ENCODE measurements around the gene HNF1A.

DNA sequence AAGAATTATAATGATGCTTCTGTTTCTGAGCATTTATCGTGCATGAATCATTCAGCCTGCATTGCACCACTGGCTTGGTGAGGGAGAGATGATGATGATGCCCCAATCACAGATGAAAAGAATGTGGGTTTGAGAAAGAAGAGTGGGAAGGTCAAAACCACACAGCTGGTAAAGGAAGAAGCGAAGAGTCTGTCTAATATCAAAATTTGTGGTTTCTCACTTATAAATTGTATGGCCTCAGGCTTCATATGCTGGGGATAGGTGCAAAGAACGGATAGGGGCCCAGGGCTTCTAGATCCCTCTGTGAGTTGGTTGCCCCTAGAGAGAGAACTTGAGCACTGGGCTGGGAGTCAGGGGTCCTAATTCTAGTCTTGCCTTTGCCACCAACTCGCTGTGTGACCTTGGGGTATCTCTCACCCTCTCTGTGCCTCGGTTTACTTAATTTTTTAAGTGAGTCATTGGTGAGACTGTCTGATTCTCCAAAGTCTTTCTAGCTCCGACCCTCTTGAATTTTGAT, 58.5 kb downstream of the HNF1A start:
- TF ChIP-seq RCOR1 (IDR thresholded peaks at IDR 0.05; ENCODE audit: insufficient replicate concordance, low read length) (no peak), CEBPB (IDR thresholded peaks at IDR 0.05; ENCODE audit: low read depth, low read length) (peak; percentile 91), FOS (IDR thresholded peaks at IDR 0.05; ENCODE audit: low read depth, low read length) (peak; percentile 44; the same call in 1 of the 2 replicates), RFX5 (IDR thresholded peaks at IDR 0.05; ENCODE audit: low read depth, low read length) (no peak), POLR2A (IDR thresholded peaks at IDR 0.05; ENCODE audit: low read depth, low read length) (no peak), MAFK (IDR thresholded peaks at IDR 0.05; ENCODE audit: low read depth, low read length) (no peak), NFE2L2 (IDR thresholded peaks at IDR 0.05; ENCODE audit: low read depth, low read length) (no peak), MXI1 (IDR thresholded peaks at IDR 0.05; ENCODE audit: borderline replicate concordance, low read depth, low read length) (no peak), RAD21 (IDR thresholded peaks at IDR 0.05; ENCODE audit: low read length) (no peak), MAZ (IDR thresholded peaks at IDR 0.05; ENCODE audit: borderline replicate concordance, low read depth, low read length) (no peak)
- TF ChIP-seq, protein P1, sequence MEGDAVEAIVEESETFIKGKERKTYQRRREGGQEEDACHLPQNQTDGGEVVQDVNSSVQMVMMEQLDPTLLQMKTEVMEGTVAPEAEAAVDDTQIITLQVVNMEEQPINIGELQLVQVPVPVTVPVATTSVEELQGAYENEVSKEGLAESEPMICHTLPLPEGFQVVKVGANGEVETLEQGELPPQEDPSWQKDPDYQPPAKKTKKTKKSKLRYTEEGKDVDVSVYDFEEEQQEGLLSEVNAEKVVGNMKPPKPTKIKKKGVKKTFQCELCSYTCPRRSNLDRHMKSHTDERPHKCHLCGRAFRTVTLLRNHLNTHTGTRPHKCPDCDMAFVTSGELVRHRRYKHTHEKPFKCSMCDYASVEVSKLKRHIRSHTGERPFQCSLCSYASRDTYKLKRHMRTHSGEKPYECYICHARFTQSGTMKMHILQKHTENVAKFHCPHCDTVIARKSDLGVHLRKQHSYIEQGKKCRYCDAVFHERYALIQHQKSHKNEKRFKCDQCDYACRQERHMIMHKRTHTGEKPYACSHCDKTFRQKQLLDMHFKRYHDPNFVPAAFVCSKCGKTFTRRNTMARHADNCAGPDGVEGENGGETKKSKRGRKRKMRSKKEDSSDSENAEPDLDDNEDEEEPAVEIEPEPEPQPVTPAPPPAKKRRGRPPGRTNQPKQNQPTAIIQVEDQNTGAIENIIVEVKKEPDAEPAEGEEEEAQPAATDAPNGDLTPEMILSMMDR (conservative IDR thresholded peaks at IDR 0.05; ENCODE audit: low read depth, low read length) = no peak
- TF ChIP-seq, protein P2, sequence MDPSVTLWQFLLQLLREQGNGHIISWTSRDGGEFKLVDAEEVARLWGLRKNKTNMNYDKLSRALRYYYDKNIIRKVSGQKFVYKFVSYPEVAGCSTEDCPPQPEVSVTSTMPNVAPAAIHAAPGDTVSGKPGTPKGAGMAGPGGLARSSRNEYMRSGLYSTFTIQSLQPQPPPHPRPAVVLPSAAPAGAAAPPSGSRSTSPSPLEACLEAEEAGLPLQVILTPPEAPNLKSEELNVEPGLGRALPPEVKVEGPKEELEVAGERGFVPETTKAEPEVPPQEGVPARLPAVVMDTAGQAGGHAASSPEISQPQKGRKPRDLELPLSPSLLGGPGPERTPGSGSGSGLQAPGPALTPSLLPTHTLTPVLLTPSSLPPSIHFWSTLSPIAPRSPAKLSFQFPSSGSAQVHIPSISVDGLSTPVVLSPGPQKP (IDR thresholded peaks at IDR 0.05; ENCODE audit: borderline replicate concordance, low read depth, low read length) = no peak
- TF ChIP-seq, protein P3, sequence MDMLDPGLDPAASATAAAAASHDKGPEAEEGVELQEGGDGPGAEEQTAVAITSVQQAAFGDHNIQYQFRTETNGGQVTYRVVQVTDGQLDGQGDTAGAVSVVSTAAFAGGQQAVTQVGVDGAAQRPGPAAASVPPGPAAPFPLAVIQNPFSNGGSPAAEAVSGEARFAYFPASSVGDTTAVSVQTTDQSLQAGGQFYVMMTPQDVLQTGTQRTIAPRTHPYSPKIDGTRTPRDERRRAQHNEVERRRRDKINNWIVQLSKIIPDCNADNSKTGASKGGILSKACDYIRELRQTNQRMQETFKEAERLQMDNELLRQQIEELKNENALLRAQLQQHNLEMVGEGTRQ (IDR thresholded peaks at IDR 0.05; ENCODE audit: low read depth, low read length) = no peak

All from IMR-90 (cell line).